ENCODE measurements around the gene FAM234B.
"Not testable (repeated sequence)": the region's sequence is repeated elsewhere in the genome, so short reads cannot be mapped to it uniquely, and the experiment has no call there.

The FAM234B gene

DNA sequence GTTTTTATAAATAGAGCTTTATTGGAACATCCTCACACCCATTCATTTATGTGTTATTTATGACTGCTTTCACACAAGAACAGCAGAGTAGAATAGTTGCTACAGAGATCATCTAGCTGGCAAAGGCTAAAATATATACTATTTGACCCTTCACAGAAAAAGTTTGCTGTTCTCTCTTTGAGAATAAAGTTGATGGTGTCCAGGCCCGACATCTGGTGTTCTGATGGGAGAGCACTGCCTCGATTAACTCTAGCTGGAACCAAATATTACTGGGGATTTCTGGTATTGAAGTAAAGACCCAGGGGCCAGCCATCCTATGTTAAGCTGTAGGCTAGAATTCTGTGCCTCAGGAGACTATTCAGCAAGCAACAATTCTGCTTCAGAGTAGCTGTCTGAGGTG, 21.8 kb downstream of the FAM234B start:
- DNase-seq: no peak

DNA sequence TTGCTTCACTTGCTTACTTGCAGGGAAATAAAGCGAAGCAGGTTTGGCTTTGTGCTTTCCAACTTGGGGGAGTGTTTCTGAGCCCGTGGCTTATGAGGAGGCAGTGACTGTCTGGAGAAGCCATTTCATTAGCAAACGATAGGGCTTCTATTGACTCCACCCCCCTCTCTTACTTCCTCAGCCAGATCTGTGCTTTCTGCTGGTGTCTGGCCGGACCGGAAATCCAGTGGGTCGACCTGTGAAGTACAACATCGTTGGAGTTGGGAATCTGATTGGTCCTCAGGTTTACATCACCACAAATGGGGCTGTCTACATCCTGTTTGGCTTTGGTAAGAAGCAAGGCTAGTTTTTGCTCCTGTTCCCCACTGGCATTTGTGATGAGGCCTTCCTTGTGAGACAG, 22.3 kb downstream of the FAM234B start:
- DNase-seq: no peak

GRCh38 chr12:13067322-13067721, 23.1 kb downstream of the FAM234B start:
- DNase-seq: no peak

- DNase-seq: no peak
These were observed 25.2 kb downstream of the FAM234B start for GRCh38 chr12:13069380-13069779.

DNA sequence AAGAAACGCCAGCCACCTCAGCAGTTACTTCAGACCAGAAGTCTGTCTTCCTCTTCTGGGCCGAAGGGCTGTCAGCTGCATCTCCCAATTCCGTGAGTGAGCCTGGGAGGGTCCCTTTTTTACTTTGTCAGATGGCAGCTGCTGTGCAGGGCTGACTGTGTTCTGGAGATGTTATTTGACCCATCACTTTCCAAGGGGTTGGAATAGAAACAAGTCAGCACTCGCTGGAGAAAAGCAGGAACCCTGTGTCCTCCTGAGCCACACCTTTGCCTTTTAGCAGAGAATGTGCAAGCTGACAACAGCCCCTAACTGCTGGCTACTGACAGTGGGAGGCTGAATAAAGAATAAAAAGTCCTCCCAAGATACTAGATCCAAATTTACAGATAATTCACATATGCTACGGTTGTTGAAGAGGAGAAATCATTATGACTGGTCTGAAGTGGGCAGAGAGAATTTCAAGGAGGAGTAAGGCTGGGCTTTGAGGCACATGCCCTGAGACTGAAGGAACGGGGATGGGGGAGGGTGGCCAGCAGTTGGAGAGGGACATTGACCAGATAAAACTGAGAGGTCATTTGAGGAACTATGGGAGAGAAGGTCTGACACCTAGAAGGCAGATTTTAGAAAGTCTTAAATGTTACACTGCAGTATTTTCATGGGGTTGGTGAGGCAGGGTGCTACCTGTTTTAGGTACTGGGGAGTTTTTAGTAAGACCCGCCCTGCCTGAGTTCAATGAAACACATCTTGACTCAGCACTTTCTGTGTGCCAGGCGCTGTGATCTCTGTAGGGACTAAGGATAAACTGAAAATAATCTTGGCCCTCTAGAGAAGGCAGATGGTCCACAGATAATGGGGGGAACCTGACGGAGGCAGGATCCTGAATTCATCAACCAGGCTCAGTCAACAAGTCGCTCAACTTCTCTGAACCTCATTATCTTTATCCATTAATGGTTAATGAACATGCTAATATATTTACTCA, 27.4 kb downstream of the FAM234B start:
- DNase-seq: no peak

GRCh38 chr12:13073173-13073572, 29.0 kb downstream of the FAM234B start:
- DNase-seq: no peak

GRCh38 chr12:13074396-13075117, 30.4 kb downstream of the FAM234B start:
- no peak for DNase-seq

DNA sequence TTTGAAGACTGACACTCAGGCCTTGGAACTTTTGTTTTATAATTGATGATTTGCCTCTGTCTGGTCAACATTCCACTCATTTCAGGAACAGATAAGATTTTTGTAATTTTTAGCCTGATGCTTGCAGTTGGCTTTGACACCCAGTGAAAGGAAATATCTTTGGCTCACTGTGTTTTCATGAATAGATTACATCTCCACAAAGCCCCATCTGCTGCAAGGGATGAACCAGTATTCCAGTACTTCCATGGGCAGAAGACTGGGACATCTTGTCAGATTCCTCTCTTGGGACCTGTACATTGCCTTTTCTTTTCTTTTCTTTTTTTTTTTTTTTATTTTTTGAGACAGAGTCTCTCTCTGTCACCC, 30.9 kb downstream of the FAM234B start:
- no peak for DNase-seq

- DNase-seq: no peak
These were observed 31.8 kb downstream of the FAM234B start for GRCh38 chr12:13075786-13076570.

DNA sequence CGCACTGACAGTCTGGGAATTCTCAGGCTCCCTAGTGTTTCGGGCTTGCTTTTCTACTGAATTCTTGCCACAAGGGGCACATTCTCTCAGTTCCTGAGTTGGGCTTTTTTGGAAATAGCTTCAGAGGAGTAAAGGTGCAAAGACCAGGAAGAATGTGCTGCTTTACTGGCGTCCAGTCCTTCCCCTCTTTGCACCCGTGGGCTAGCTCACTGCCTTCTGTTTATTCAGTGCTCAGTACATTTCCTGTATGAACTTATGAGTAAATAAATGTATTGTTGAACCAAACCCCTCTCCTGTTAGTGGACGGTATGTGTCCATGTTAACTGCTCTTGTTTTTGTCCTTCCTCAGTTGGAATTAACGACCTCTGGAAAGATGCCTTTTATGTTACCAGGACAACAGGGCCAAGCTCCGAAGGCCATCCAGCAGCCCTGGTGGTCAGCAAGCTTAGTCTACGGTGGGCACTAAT, 35.3 kb downstream of the FAM234B start:
- no peak for DNase-seq

- DNase-seq: no peak
These were observed 36.1 kb downstream of the FAM234B start for GRCh38 chr12:13080266-13080665.

- DNase-seq: no peak
These were observed 38.7 kb downstream of the FAM234B start for GRCh38 chr12:13082861-13083260.

- DNase-seq: not testable (repeated sequence)
These were observed 39.5 kb downstream of the FAM234B start for GRCh38 chr12:13083638-13084037.

GRCh38 chr12:13084898-13085640, 40.9 kb downstream of the FAM234B start:
- DNase-seq: no peak

DNA sequence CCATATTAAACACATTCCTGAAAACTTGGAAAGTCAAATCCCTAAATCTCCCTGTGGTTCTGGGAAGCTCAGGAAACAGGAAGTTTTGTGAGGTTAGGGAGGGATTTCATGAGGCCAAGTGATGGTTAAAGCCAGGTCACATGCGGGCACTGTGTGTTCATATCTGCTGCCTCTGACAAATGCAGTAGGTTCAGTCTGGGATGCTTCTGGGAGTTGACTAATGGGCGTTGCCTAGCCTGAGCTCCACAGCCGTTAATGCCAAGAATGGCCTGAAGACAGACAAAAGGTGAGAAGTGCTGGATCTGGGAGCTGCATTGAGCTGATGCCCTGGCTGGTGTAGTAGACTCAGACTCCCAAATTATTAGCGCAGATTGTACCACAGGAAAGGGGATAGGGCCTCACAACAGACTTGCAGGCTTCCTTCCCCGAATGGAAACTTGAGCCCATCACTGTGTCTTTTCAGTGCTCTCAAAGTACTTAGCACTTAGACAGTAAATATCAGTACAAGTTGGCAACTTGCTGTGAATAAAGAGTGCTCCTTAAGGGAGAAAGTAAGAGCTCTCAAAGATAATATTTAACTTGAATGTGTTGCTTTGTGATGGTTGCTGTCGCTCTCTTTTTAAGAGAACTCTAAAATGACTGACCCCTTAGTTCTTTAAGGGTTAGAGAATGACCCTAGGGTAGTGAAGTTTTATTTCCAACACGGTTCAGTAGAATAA, 41.9 kb downstream of the FAM234B start:
- no peak for DNase-seq

DNA sequence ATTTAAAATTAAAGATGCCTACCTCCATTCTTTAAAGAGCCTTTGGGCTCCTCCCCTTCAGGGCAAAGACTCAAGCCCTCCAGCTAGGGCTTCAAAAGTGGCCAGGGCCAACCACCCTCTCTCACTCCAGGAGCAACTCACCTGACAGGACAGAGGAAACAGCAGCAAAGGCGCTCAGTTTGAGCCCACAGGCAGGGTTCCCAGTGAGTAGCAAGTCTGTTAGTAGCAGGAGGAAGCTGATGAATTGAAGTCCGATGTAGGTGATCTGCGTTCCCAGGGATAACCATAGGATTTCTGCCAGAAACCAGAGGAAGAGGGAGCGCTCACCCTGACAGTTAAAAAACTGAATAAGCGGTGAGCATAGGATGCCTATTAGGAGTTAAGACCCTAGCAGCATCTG, 43.6 kb downstream of the FAM234B start:
- no peak for DNase-seq

- DNase-seq: no peak
These were observed 44.3 kb downstream of the FAM234B start for GRCh38 chr12:13088496-13088895.

GRCh38 chr12:13090054-13090453, 45.9 kb downstream of the FAM234B start:
- DNase-seq: no peak

- no peak for DNase-seq
These were observed 47.7 kb downstream of the FAM234B start for GRCh38 chr12:13091832-13092231.

DNA sequence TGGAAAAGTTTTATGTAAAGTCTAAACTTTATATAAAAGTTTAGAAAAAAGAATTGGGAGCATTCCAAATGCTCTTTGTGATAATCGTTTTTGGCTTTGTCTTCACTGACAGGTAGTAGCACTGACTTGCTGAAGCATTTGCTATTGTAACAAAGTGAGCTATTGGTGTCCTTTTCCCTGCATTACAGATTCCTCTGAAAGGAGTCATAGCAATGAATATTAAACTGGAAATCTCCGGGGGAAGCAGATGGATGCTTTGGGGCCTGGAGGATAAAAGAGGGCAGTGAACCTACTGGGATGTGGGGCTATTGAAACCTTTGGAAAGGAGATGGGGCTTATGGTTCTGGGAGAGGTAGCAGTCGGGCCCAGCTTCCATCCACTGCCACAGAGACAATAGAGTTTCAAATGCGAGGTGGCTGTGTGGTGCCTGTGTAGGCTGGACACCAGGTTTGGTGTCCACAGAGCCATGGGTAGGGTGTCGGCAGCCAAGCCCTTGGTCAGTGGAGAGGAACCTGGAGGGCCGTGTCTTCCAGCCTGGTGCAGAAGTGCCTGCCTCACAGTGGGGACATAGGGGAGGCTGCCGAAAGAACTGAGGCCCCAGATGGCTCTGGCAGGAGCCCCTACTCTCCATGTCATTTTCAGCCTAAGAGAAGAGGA, 49.1 kb downstream of the FAM234B start:
- no peak for DNase-seq

DNA sequence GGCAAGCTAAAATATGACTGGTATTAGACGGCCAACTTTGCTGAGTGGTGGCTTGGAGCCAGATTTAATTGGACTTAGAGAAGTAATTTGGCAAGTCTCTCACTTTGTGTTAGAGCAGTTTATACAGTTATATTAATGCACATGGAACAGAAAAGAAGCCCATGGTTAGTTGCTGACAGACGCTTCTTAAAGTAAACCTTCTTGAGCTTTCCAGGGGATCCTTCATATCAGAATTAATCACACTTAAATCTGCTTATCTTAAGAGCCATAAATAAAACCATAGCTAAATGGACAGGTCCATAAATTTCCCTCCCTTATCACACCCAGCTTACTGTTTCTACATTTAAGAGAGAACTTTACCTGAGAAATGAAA, 49.7 kb downstream of the FAM234B start:
- no peak for DNase-seq
